ENCODE results near the gene CEP78.

CEP78 gene

DNA sequence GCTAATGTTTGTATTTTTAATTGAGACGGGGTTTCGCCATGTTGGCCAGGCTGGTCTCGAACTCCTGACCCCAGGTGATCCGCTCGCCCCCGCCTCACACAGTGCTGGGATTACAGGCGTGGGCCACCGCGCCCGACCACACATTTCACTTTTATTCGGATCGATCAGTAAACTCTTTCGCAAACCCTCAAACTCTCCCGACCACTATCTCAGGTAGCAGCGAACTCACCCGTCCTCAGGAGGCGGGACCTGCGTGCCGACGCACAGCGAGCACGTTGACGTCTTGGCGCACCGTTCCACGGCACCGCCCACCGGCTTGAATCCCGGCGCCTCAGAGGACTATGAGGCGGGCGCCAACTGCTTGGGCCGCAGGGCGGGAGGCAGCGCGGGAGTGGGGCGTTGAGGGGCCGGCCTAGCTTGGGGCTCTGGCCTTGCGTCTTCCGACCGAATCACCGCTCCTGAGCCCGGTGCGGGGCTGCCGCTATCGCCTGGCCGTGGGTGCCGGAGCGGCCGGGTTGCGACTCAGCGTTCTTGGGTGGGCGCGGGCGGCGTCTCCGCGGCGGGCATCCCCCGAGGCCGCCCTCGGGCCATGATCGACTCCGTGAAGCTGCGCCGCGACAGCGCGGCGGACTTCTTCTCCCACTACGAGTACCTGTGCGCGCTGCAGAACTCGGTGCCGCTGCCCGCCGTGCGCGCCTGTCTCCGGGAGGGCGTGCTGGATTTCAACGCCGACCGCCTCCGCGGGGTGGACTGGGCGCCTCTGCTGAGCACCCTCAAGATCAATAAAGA is at the start of gene CEP78:
Gene CEP78 (plus strand): TSS at position 314 of the 789 bp plus-strand sequence. CDS start 276 bp downstream, at position 590.
- in situ Hi-C loops (cut with HindIII; ENCODE audit: low sequenced_read_pairs) = no loop called here
- no peak for TF ChIP-seq CTCF (IDR thresholded peaks at IDR 0.05; ENCODE audit: low read depth, low read length, missing control alignments)
- DNase-seq (ENCODE audit: low read depth) = peak; percentile 88
- peak within 1 kb of the TSS; percentile 87 for H3K4me3 ChIP-seq (ENCODE audit: low read depth, low read length)

- H3K4me3 ChIP-seq (ENCODE audit: low read depth, low read length) = no peak overlapping the region
- TF ChIP-seq CTCF (IDR thresholded peaks at IDR 0.05; ENCODE audit: low read depth, low read length, missing control alignments) = no peak
- in situ Hi-C loops (cut with HindIII; ENCODE audit: low sequenced_read_pairs) = no loop called here
- peak; percentile 16 for DNase-seq (ENCODE audit: low read depth)
Measured at GRCh38 chr9:78187763-78188484, 48.0 kb upstream of the CEP78 start.

- no peak overlapping the region for H3K4me3 ChIP-seq (ENCODE audit: low read depth, low read length)
- DNase-seq (ENCODE audit: low read depth) = no peak
- in situ Hi-C loops (cut with HindIII; ENCODE audit: low sequenced_read_pairs) = no loop called here
- TF ChIP-seq CTCF (IDR thresholded peaks at IDR 0.05; ENCODE audit: low read depth, low read length, missing control alignments) = no peak
Measured at GRCh38 chr9:78188594-78188993, 47.3 kb upstream of the CEP78 start.

DNA sequence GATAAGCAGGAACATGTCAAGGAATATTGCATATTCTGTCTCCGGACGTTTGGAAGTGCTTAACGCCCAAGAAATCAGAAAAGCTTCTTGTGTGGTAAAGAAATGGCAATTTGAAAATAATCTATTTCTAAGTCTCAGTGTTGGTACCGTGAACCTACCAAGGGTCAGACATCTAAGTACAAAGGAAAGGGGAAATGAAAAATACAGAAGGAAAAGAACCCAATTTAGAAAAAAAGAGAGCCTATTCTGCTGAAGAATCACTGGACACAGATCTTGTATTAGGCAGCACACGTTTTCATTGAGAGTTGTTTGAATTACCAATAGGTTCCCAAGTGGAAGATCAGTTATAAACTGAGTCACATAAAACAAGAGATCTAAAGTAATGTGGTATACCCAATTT is 46.9 kb upstream of the CEP78 start:
- H3K4me3 ChIP-seq (ENCODE audit: low read depth, low read length) = no peak overlapping the region
- no peak for TF ChIP-seq CTCF (IDR thresholded peaks at IDR 0.05; ENCODE audit: low read depth, low read length, missing control alignments)
- in situ Hi-C loops (cut with HindIII; ENCODE audit: low sequenced_read_pairs) = no loop called here
- no peak for DNase-seq (ENCODE audit: low read depth)

DNA sequence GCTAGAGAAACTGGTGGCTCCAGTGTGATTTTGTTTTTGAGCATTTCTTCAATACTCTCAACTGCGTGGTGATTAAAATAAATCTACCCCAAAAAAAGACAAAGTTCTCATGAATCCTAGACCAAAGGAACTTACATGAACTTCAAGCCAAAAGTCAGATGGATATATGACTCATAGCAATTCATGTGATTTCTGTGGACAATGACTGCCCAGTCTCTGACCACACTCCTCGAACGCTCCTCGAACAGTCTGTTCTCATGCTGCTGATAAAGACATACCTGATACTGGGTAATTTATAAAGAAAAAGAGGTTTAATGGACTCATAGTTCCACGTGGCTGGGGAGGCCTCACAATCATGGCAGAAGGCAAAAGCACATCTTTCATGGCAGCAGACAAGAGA is 46.4 kb upstream of the CEP78 start:
- DNase-seq (ENCODE audit: low read depth) = peak; percentile 19
- no peak overlapping the region for H3K4me3 ChIP-seq (ENCODE audit: low read depth, low read length)
- in situ Hi-C loops (cut with HindIII; ENCODE audit: low sequenced_read_pairs) = no loop called here
- TF ChIP-seq CTCF (IDR thresholded peaks at IDR 0.05; ENCODE audit: low read depth, low read length, missing control alignments) = no peak

GRCh38 chr9:78191931-78192330 is 43.9 kb upstream of the CEP78 start:
- no peak for DNase-seq (ENCODE audit: low read depth)
- in situ Hi-C loops (cut with HindIII; ENCODE audit: low sequenced_read_pairs) = no loop called here
- no peak overlapping the region for H3K4me3 ChIP-seq (ENCODE audit: low read depth, low read length)
- no peak for TF ChIP-seq CTCF (IDR thresholded peaks at IDR 0.05; ENCODE audit: low read depth, low read length, missing control alignments)

Measured in astrocyte of the cerebellum (primary cell).